Measurements from ENCODE around the gene ZNF718. TPM values are rescaled to one million over a fixed set of nuclear protein-coding genes. Genes with fewer than 3 reads are reported as not detected.
"Not testable (repeated sequence)": the region's sequence is repeated elsewhere in the genome, so short reads cannot be mapped to it uniquely, and the experiment has no call there.

The ZNF718 gene
- total RNA-seq, 2 experiments from 2014 or later: 7.4 to 7.5 TPM

- CTCF ChIA-PET: no interaction called here
- TF ChIP-seq CTCF (IDR thresholded peaks at IDR 0.05): no peak
- Mint-ChIP-seq H3K36me3 (ENCODE audit: low read depth) (peaks cover 8% of the 10 kb centered on the region), H3K27me3 (peaks cover 1% of the 10 kb centered on the region), H3K27ac (no peak overlapping the region), H3K9me3 (peaks cover 20% of the 10 kb centered on the region), H3K4me3 (no peak overlapping the region), H3K4me1 (ENCODE audit: low read depth) (peaks cover 15% of the 10 kb centered on the region)
- peak; percentile 21 for ATAC-seq
- intact Hi-C loops (cut with micrococcal nuclease): no loop called here
- no peak for DNase-seq
- POLR2A ChIA-PET: no interaction called here
Measured at GRCh38 chr4:116499-116898, 7.8 kb upstream of the ZNF718 start.

GRCh38 chr4:120616-121015, 3.7 kb upstream of the ZNF718 start:
- H3K9me3 Mint-ChIP-seq: peaks cover 28% of the 10 kb centered on the region
- DNase-seq (no peak), ATAC-seq (no peak)
- ChIA-PET CTCF (no interaction called here), POLR2A (no interaction called here)
- no peak overlapping the region for H3K4me3 Mint-ChIP-seq
- H3K36me3 Mint-ChIP-seq (ENCODE audit: low read depth): peaks cover 29% of the 10 kb centered on the region
- H3K4me1 Mint-ChIP-seq (ENCODE audit: low read depth): peaks cover 25% of the 10 kb centered on the region
- intact Hi-C loops (cut with micrococcal nuclease): no loop called here
- H3K27ac Mint-ChIP-seq: no peak overlapping the region
- H3K27me3 Mint-ChIP-seq: no peaks in the 10 kb centered on the region
- no peak for TF ChIP-seq CTCF (IDR thresholded peaks at IDR 0.05)

- no peak for TF ChIP-seq CTCF (IDR thresholded peaks at IDR 0.05)
- H3K27me3 Mint-ChIP-seq: no peaks in the 10 kb centered on the region
- peaks cover 31% of the 10 kb centered on the region for H3K9me3 Mint-ChIP-seq
- ChIA-PET CTCF (no interaction called here), POLR2A (no interaction called here)
- peak overlapping the region; percentile 33 for H3K4me3 Mint-ChIP-seq
- DNase-seq (peak; percentile 66), ATAC-seq (peak; percentile 16)
- intact Hi-C loops (cut with micrococcal nuclease): no loop called here
- peaks cover 28% of the 10 kb centered on the region for H3K4me1 Mint-ChIP-seq (ENCODE audit: low read depth)
- H3K36me3 Mint-ChIP-seq (ENCODE audit: low read depth): peaks cover 37% of the 10 kb centered on the region
- H3K27ac Mint-ChIP-seq: peak overlapping the region; percentile 81
Measured at GRCh38 chr4:121408-122084, 2.8 kb upstream of the ZNF718 start.

- ATAC-seq; intact Hi-C loops (cut with micrococcal nuclease); DNase-seq; H3K27me3 Mint-ChIP-seq: not testable (repeated sequence)
- H3K36me3 Mint-ChIP-seq (ENCODE audit: low read depth): peaks cover 60% of the 10 kb centered on the region
- peak overlapping the region; percentile 100 for H3K27ac Mint-ChIP-seq
- H3K4me1 Mint-ChIP-seq (ENCODE audit: low read depth): peaks cover 26% of the 10 kb centered on the region
- peaks cover 27% of the 10 kb centered on the region for H3K9me3 Mint-ChIP-seq
- ChIA-PET POLR2A (interaction anchor here (1.0 to 2.1 kb wide), 6 partner anchors 9 to 350 kb away, joined by 3 to 16 read pairs (median 5); partner anchors contain the start of genes ZNF141 and ZNF595), CTCF (interaction anchor here (1.0 to 1.9 kb wide), 3 partner anchors 12 to 120 kb away, joined by 4 to 7 read pairs (median 5); no protein-coding TSS in a partner anchor)
- peak overlapping the region; percentile 95 for H3K4me3 Mint-ChIP-seq
Measured at GRCh38 chr4:123922-124274, 403 bp upstream of the ZNF718 start.

GRCh38 chr4:125091-125771, 930 bp downstream of the ZNF718 start:
- ChIA-PET CTCF (interaction anchor here (1.0 to 1.9 kb wide), 2 partner anchors 68 to 119 kb away, joined by 4 to 5 read pairs; no protein-coding TSS in a partner anchor), POLR2A (interaction anchor here (1.2 to 2.7 kb wide), 5 partner anchors 8 to 213 kb away, joined by 3 to 16 read pairs (median 6); partner anchors contain the start of genes ZNF141 and ZNF595)
- intact Hi-C loops (cut with micrococcal nuclease): no loop called here
- peak overlapping the region; percentile 100 for H3K27ac Mint-ChIP-seq
- peaks cover 27% of the 10 kb centered on the region for H3K9me3 Mint-ChIP-seq
- H3K4me1 Mint-ChIP-seq (ENCODE audit: low read depth): peaks cover 26% of the 10 kb centered on the region
- no peak for TF ChIP-seq CTCF (IDR thresholded peaks at IDR 0.05)
- peak overlapping the region; percentile 95 for H3K4me3 Mint-ChIP-seq
- ATAC-seq (peak; percentile 0), DNase-seq (peak; percentile 53)
- peaks cover 71% of the 10 kb centered on the region for H3K36me3 Mint-ChIP-seq (ENCODE audit: low read depth)
- no peaks in the 10 kb centered on the region for H3K27me3 Mint-ChIP-seq
